Urinary bladder (tissue), 4 donors: ENCODE data around the gene RAP2A. TPM values are rescaled to one million over a fixed set of nuclear protein-coding genes. Genes with fewer than 3 reads are reported as not detected.

Experiments used
- DNase-seq: peaks from one replicate; pipeline ENCODE4 v3.0.0-alpha.2; 2015; ENCODE audit errors: extremely low spot score
- H3K27ac ChIP-seq: one replicate; pipeline ENCODE4 v1.5.1; 2013; ENCODE audit warnings: low read depth, mild to moderate bottlenecking, moderate library complexity
- H3K36me3 ChIP-seq: one replicate; pipeline ENCODE4 v1.6.1; 2013; ENCODE audit warnings: mild to moderate bottlenecking, moderate library complexity; ENCODE audit not compliant: insufficient read depth
- H3K4me1 ChIP-seq: one replicate; pipeline ENCODE4 v1.6.1; 2013; ENCODE audit warnings: mild to moderate bottlenecking, moderate library complexity; ENCODE audit not compliant: insufficient read depth
- H3K4me3 ChIP-seq: one replicate; pipeline ENCODE4 v1.5.1; 2013; ENCODE audit warnings: low read depth, low read length
- WGBS: extraction: QIAGEN DNeasy Blood & Tissue Kit; methylation state at CpG from one replicate; pipeline ENCODE4 v1.1.7; 2013; 5-methylcytosine and 5-hydroxymethylcytosine counted together
- polyA plus RNA-seq: library from polyadenylated mRNA; stranded (reverse); fragments of 200-250 nt; gene quantifications from one replicate; pipeline ENCODE4 v1.2.3, GENCODE V29; 2013
- total RNA-seq: library from RNA; depleted of rRNA; stranded (reverse); fragments of >200 nt; gene quantifications from one replicate; pipeline ENCODE4 v1.2.3, GENCODE V29; 2014
- donor health status: healthy with polysubstance abuse.
- donor health status: healthy.

Gene RAP2A
- total and polyA plus RNA-seq, 2 donors = 11.7 to 74.6 TPM

GRCh38 chr13:97446448-97446847 is 12.5 kb downstream of the RAP2A start:
- Histone ChIP-seq H3K36me3 (no peaks in the 10 kb centered on the region), H3K4me3 (no peak overlapping the region), H3K27ac (no peak overlapping the region), H3K4me1 (no peaks in the 10 kb centered on the region)
- no peak for DNase-seq
- 92% methylated on average over 5 of the region's 5 CpGs for WGBS

- 77% methylated on average over 5 of the region's 5 CpGs for WGBS
- no peaks in the 10 kb centered on the region for H3K36me3 ChIP-seq
- DNase-seq = no peak
- no peaks in the 10 kb centered on the region for H3K4me1 ChIP-seq
- no peak overlapping the region for H3K4me3 ChIP-seq
- H3K27ac ChIP-seq = no peak overlapping the region
Measured at GRCh38 chr13:97448503-97449251, 14.7 kb downstream of the RAP2A start.

GRCh38 chr13:97454699-97455098 is 20.7 kb downstream of the RAP2A start:
- H3K4me3 ChIP-seq = no peak overlapping the region
- no peak for DNase-seq
- no peak overlapping the region for H3K27ac ChIP-seq
- H3K4me1 ChIP-seq = peaks cover 2% of the 10 kb centered on the region
- H3K36me3 ChIP-seq = no peaks in the 10 kb centered on the region

GRCh38 chr13:97456047-97456446 is 22.1 kb downstream of the RAP2A start:
- Histone ChIP-seq H3K4me1 (peaks cover 2% of the 10 kb centered on the region), H3K36me3 (no peaks in the 10 kb centered on the region), H3K4me3 (no peak overlapping the region), H3K27ac (no peak overlapping the region)
- DNase-seq = no peak
- 85% methylated on average over 3 of the region's 3 CpGs for WGBS

DNA sequence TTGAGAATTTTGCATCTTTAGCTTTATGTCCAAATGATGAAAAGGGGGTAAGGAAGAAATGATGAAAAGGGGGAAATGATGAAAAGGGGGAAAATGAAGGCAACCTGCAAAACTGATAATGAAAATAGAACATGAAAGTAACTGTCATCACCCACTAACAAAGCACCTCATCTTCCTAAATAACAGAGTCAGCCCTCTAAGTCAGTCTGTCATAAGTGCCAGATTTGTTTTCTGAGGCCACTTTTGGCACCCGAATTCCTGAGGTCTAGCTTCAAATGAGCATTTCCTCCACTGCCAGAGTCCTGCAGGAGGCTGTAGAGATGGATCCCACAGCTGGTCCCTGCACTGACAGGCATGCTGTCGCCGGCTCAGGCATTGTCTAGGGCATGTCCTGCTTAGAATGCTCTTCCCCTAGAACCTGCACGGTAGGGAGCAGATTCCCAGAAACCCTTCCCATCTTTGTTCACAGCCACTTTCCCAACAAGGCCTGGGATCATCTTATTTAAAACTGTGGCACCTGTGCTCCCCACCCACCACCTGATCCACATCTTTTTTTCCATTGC is 25.3 kb downstream of the RAP2A start:
- no peaks in the 10 kb centered on the region for H3K36me3 ChIP-seq
- H3K27ac ChIP-seq = no peak overlapping the region
- H3K4me1 ChIP-seq = peaks cover 2% of the 10 kb centered on the region
- H3K4me3 ChIP-seq = no peak overlapping the region
- WGBS = 83% methylated on average over 4 of the region's 4 CpGs
- DNase-seq = no peak

- 54% methylated on average over 7 of the region's 7 CpGs for WGBS
- no peaks in the 10 kb centered on the region for H3K36me3 ChIP-seq
- H3K4me3 ChIP-seq = no peak overlapping the region
- no peak for DNase-seq
- peaks cover 2% of the 10 kb centered on the region for H3K4me1 ChIP-seq
- no peak overlapping the region for H3K27ac ChIP-seq
Measured at GRCh38 chr13:97460004-97460775, 26.2 kb downstream of the RAP2A start.

GRCh38 chr13:97460853-97461252 is 26.9 kb downstream of the RAP2A start:
- H3K4me1 ChIP-seq = peaks cover 2% of the 10 kb centered on the region
- no peak overlapping the region for H3K4me3 ChIP-seq
- H3K36me3 ChIP-seq = no peaks in the 10 kb centered on the region
- WGBS = 89% methylated on average over 2 of the region's 2 CpGs
- H3K27ac ChIP-seq = no peak overlapping the region
- DNase-seq = no peak

DNA sequence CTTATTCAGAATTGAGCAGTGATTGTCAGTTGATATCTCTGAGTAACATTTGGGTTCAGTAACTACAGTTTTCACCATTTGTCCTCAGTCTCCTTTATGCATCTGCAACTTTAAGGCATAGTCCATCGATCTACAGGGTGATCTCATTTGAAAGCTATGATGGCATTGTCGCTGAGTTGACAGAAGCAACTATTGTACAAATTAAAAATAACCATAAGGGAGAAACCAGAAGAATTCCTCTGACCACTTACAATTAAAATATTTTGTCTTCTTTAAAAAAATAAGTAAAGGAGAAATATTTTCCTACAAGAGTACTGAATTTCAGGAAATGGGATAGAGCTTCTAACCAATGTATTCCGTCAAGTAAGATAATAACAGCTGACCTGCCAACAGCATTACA is 30.6 kb downstream of the RAP2A start:
- H3K4me1 ChIP-seq = no peaks in the 10 kb centered on the region
- WGBS = 85% methylated on average over 3 of the region's 3 CpGs
- H3K4me3 ChIP-seq = no peak overlapping the region
- no peak for DNase-seq
- H3K27ac ChIP-seq = no peak overlapping the region
- no peaks in the 10 kb centered on the region for H3K36me3 ChIP-seq

- DNase-seq = no peak
- Histone ChIP-seq H3K4me3 (no peak overlapping the region), H3K4me1 (no peaks in the 10 kb centered on the region), H3K36me3 (no peaks in the 10 kb centered on the region), H3K27ac (no peak overlapping the region)
- 63% methylated on average over 3 of the region's 3 CpGs for WGBS
Measured at GRCh38 chr13:97466722-97467121, 32.8 kb downstream of the RAP2A start.

GRCh38 chr13:97468331-97468730 is 34.4 kb downstream of the RAP2A start:
- Histone ChIP-seq H3K4me3 (no peak overlapping the region), H3K4me1 (no peaks in the 10 kb centered on the region), H3K27ac (no peak overlapping the region), H3K36me3 (no peaks in the 10 kb centered on the region)
- no peak for DNase-seq
- 74% methylated on average over 3 of the region's 3 CpGs for WGBS

DNA sequence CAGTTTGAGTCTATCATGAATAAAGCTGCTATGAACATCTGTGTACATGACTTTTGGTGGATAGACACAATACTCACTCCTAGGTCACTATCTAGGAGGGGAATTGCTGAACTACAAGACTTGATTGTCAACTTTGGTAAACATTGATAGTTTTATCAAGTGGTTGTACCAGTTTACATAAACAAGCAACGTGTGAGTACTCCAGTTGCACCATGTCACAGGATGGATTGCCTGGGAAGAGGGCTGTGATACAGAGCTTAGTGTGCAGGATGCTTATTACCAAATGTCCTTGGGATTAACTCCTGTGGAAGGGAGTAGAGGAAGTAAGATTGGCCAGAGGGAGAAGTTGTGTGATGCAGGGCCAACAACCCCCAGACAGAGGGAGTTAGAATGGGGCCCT is 37.7 kb downstream of the RAP2A start:
- Histone ChIP-seq H3K4me3 (no peak overlapping the region), H3K4me1 (no peaks in the 10 kb centered on the region), H3K36me3 (no peaks in the 10 kb centered on the region), H3K27ac (no peak overlapping the region)
- 23% methylated on average over 1 of the region's 1 CpG for WGBS
- DNase-seq = no peak

DNA sequence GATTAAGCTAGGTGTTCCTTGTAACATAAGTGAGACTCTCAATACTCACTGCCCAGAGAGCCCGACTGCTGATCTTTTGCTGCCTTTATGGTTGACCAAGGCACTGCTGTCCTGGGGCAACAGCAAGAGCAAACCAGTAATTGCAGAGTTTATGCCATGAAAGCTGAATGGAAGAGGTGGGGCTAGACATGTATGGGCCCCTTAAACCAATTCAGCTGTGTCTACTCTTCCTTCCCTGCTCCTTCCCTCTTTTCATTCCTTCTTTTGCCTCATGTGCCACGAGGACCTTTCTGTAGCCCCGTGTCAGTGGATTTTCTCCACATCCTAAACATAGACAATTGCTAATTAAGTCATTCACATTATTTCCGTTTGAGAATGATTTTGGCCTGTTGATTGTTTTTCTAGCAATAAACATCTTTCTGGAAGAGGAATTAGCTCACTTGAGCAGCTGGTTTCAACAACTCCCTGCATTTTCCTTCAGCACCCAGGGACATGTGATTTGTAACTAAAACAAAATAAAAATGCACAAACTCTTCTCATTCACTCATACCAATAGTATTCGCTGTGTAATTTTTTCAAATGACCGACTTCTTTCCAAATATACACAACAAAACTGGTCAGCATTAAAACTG is 40.5 kb downstream of the RAP2A start:
- Histone ChIP-seq H3K36me3 (no peaks in the 10 kb centered on the region), H3K4me1 (no peaks in the 10 kb centered on the region), H3K4me3 (no peak overlapping the region), H3K27ac (no peak overlapping the region)
- DNase-seq = no peak
- 53% methylated on average over 6 of the region's 6 CpGs for WGBS

- DNase-seq = no peak
- Histone ChIP-seq H3K4me1 (no peaks in the 10 kb centered on the region), H3K27ac (no peak overlapping the region), H3K4me3 (no peak overlapping the region), H3K36me3 (no peaks in the 10 kb centered on the region)
- 53% methylated on average over 4 of the region's 4 CpGs for WGBS
Measured at GRCh38 chr13:97475011-97475410, 41.0 kb downstream of the RAP2A start.

DNA sequence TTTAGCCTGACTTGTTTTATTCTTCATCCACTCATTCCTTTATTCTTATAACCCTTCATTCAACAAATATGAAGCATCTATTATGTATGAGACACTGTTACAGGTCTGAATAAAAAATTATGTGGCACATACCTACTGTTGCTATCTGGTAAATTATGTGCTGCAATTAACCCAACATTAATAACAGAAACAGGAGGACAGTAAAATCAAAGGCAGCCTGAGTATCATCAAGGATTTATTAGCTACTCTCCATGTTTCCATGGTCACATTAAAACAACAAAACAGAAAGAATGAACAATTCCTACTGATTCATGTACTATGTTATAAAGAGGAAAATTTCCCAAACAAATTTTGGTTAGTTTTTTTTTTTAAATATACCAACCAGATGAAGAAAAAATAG is 43.9 kb downstream of the RAP2A start:
- no peak overlapping the region for H3K4me3 ChIP-seq
- no peaks in the 10 kb centered on the region for H3K4me1 ChIP-seq
- H3K27ac ChIP-seq = no peak overlapping the region
- DNase-seq = no peak
- H3K36me3 ChIP-seq = no peaks in the 10 kb centered on the region
